Astrocyte (in vitro differentiated cells and primary cell): ENCODE measurements around the gene ETV3. TPM values are rescaled to one million over a fixed set of nuclear protein-coding genes. Genes with fewer than 3 reads are reported as not detected.

Source experiments
- DNase-seq: peaks from one replicate; pipeline ENCODE4 v3.0.0-alpha.2; 2010; ENCODE audit warnings: low read depth
- FAIRE-seq: peaks from 2 replicates; lab custom pipeline; 2011; peaks lifted over from hg19 to GRCh38; lab: Jason Lieb, UNC
- H2AFZ ChIP-seq: 2 replicates; pipeline ENCODE4 v1.6.0; 2012; ENCODE audit warnings: low read depth, low read length, inconsistent platforms
- H3K27ac ChIP-seq: 2 replicates; pipeline ENCODE4 v1.5.1; 2011; ENCODE audit warnings: low read depth, low read length, inconsistent platforms
- H3K27me3 ChIP-seq: 2 replicates; pipeline ENCODE4 v1.6.0; 2011; ENCODE audit warnings: low read length, inconsistent platforms; ENCODE audit not compliant: insufficient read depth
- H3K36me3 ChIP-seq: 2 replicates; pipeline ENCODE4 v1.5.1; 2011; ENCODE audit warnings: low read length, inconsistent platforms; ENCODE audit not compliant: insufficient read depth
- H3K4me1 ChIP-seq: 2 replicates; pipeline ENCODE4 v1.5.1; 2011; ENCODE audit warnings: low read length, inconsistent platforms; ENCODE audit not compliant: insufficient read depth
- H3K4me2 ChIP-seq: 2 replicates; pipeline ENCODE4 v1.6.0; 2012; ENCODE audit warnings: low read length, inconsistent platforms
- H3K4me3 ChIP-seq: 2 replicates; pipeline ENCODE4 v1.5.1; 2011; ENCODE audit warnings: low read depth, mild to moderate bottlenecking, low read length, inconsistent platforms; ENCODE audit not compliant: insufficient read depth
- H3K79me2 ChIP-seq: 2 replicates; pipeline ENCODE4 v1.6.0; 2012; ENCODE audit warnings: mild to moderate bottlenecking, low read length, inconsistent platforms; ENCODE audit not compliant: insufficient read depth
- H3K9ac ChIP-seq: 2 replicates; pipeline ENCODE4 v1.6.0; 2012; ENCODE audit warnings: mild to moderate bottlenecking, low read length, inconsistent platforms
- H3K9me3 ChIP-seq: 2 replicates; pipeline ENCODE4 v1.5.1; 2012; ENCODE audit warnings: low read depth, mild to moderate bottlenecking, low read length, inconsistent platforms; ENCODE audit not compliant: insufficient read depth
- H4K20me1 ChIP-seq: 2 replicates; pipeline ENCODE4 v1.6.0; 2012; ENCODE audit warnings: low read length, inconsistent platforms; ENCODE audit not compliant: insufficient read depth
- H3K27ac Mint-ChIP-seq: one replicate; pipeline ENCODE4 v1.8.0; 2021; ENCODE audit warnings: mild to moderate bottlenecking, mixed read lengths; ENCODE audit not compliant: unreplicated experiment
- H3K27me3 Mint-ChIP-seq: one replicate; pipeline ENCODE4 v1.8.0; 2021; ENCODE audit warnings: low read depth, mixed read lengths; ENCODE audit not compliant: unreplicated experiment
- H3K36me3 Mint-ChIP-seq: one replicate; pipeline ENCODE4 v1.8.0; 2021; ENCODE audit warnings: low read depth, mixed read lengths; ENCODE audit not compliant: unreplicated experiment
- H3K4me1 Mint-ChIP-seq: one replicate; pipeline ENCODE4 v1.8.0; 2021; ENCODE audit warnings: low read depth, mixed read lengths; ENCODE audit not compliant: unreplicated experiment
- H3K4me3 Mint-ChIP-seq: one replicate; pipeline ENCODE4 v1.8.0; 2021; ENCODE audit warnings: mild to moderate bottlenecking, moderate library complexity, mixed read lengths; ENCODE audit not compliant: unreplicated experiment
- H3K9me3 Mint-ChIP-seq: one replicate; pipeline ENCODE4 v1.8.0; 2021; ENCODE audit warnings: mild to moderate bottlenecking, mixed read lengths; ENCODE audit not compliant: unreplicated experiment
- CTCF ChIP-seq: IDR thresholded peaks from 2 replicates; pipeline ENCODE4 v1.5.1; 2011; ENCODE audit warnings: low read depth, mild to moderate bottlenecking, inconsistent platforms, low read length, moderate library complexity; ENCODE audit not compliant: insufficient read depth
- EZH2 ChIP-seq: IDR thresholded peaks from 2 replicates; pipeline ENCODE4 v1.6.1; 2012; ENCODE audit warnings: mild to moderate bottlenecking, low read length, inconsistent platforms; ENCODE audit not compliant: insufficient read depth
- total RNA-seq: library from RNA; stranded (reverse); gene quantifications from 2 replicates; pipeline ENCODE4 v1.2.1, GENCODE V29; 2021

The ETV3 gene
- total RNA-seq, 1 donor from 2014 or later = 37.5 TPM

GRCh38 chr1:157142201-157142600 is 4.0 kb upstream of the ETV3 start:
- Histone ChIP-seq H4K20me1 (peaks cover 7% of the 10 kb centered on the region), H3K27me3 (no peaks in the 10 kb centered on the region), H3K36me3 (no peaks in the 10 kb centered on the region), H3K27ac (no peak overlapping the region), H3K4me2 (no peak overlapping the region), H3K4me1 (peaks cover 8% of the 10 kb centered on the region), H3K4me3 (no peak overlapping the region), H2AFZ (no peak overlapping the region), H3K79me2 (peaks cover 8% of the 10 kb centered on the region), H3K9me3 (no peaks in the 10 kb centered on the region), H3K9ac (no peak overlapping the region)
- H3K36me3 Mint-ChIP-seq = no peaks in the 10 kb centered on the region
- no peak overlapping the region for H3K4me3 Mint-ChIP-seq
- peaks cover 21% of the 10 kb centered on the region for H3K4me1 Mint-ChIP-seq
- DNase-seq = no peak
- H3K9me3 Mint-ChIP-seq = peaks cover under 1% of the 10 kb centered on the region
- no peak overlapping the region for H3K27ac Mint-ChIP-seq
- TF ChIP-seq EZH2 (no peak), CTCF (no peak)
- H3K27me3 Mint-ChIP-seq = no peaks in the 10 kb centered on the region
- no peak for FAIRE-seq

- Mint-ChIP-seq H3K27ac (no peak overlapping the region), H3K4me1 (peaks cover 24% of the 10 kb centered on the region)
- FAIRE-seq = no peak
Measured at GRCh38 chr1:157141212-157141855, 3.1 kb upstream of the ETV3 start.

More at GRCh38 chr1:157141212-157141855, 3.1 kb upstream of the ETV3 start:
- Histone ChIP-seq H3K9ac (no peak overlapping the region), H4K20me1 (peaks cover 15% of the 10 kb centered on the region), H3K4me2 (no peak overlapping the region), H3K4me3 (no peak overlapping the region), H3K4me1 (peaks cover 17% of the 10 kb centered on the region), H3K27ac (no peak overlapping the region), H3K79me2 (peaks cover 17% of the 10 kb centered on the region), H2AFZ (no peak overlapping the region), H3K36me3 (no peaks in the 10 kb centered on the region), H3K27me3 (no peaks in the 10 kb centered on the region), H3K9me3 (no peaks in the 10 kb centered on the region)
- Mint-ChIP-seq H3K4me3 (no peak overlapping the region), H3K27me3 (no peaks in the 10 kb centered on the region), H3K9me3 (no peaks in the 10 kb centered on the region), H3K36me3 (no peaks in the 10 kb centered on the region)
- no peak for TF ChIP-seq CTCF
- no peak for TF ChIP-seq EZH2
- DNase-seq = no peak
